HCT116 (cell line): ENCODE measurements around the gene FHOD3. TPM values are rescaled to one million over a fixed set of nuclear protein-coding genes. Genes with fewer than 3 reads are reported as not detected.

Source experiments
- ATAC-seq: fragments of 200-7000 bp; cut with Tn5 transposase; 2 replicates; pipeline ENCODE4 v1.9.1; 2020; ENCODE audit warnings: mild to moderate bottlenecking, moderate library complexity
- BruUV-seq: library from RNA; stranded (reverse); fragments of 400-500 nt; replicated peaks from 2 replicates; lab custom pipeline; 2021; lab: Mats Ljungman, UMichigan
- CTCF ChIA-PET: fragments of 300-600 bp; sonication (Branson Sonifier 250); formaldehyde crosslinking; loops from one replicate; lab custom pipeline; 2021; ENCODE audit warnings: antibody characterized with exemption; lab: Charles Lee
- POLR2A ChIA-PET: fragments of 300-600, 350-600 bp; sonication (Branson Sonifier 250); formaldehyde crosslinking; loops from one replicate; lab custom pipeline; 2021; ENCODE audit warnings: antibody characterized with exemption; lab: Charles Lee
- RAD21 ChIA-PET, 2 experiments: fragments of 300-600 bp; sonication (Branson Sonifier 250); formaldehyde crosslinking; loops; one replicate each; lab custom pipeline; 2023; ENCODE audit warnings: low total read pairs in 2 of 2; ENCODE audit not compliant: uncharacterized antibody in 2 of 2, unreplicated experiment in 2 of 2, low non-redundant PET in 1 of 2; lab: Charles Lee
- DNase-seq: peaks from one replicate; pipeline ENCODE4 v3.0.0-alpha.2; 2010; ENCODE audit warnings: low read depth, low spot score
- H2AFZ ChIP-seq: fragments of 200-600 bp; shearing (Covaris generic), sonication (generic); 2 replicates; pipeline ENCODE4 v1.6.1; 2017; ENCODE audit warnings: low read depth, mixed run types, mixed read lengths, antibody characterized with exemption, low read length; ENCODE audit not compliant: poor library complexity, severe bottlenecking
- H3K27ac ChIP-seq: 2 replicates; pipeline ENCODE4 v1.5.1; 2012; ENCODE audit warnings: low read depth, low read length
- H3K27me3 ChIP-seq: fragments of 200-600 bp; sonication (generic); 2 replicates; pipeline ENCODE4 v1.6.1; 2016; ENCODE audit warnings: mixed run types, low read length, mixed read lengths; ENCODE audit not compliant: insufficient read depth
- H3K36me3 ChIP-seq, 2 experiments: fragments of 200-500 bp in 1 of 2; fragments of 200-600 bp in 1 of 2; sonication (Bioruptor generic) in 1 of 2; sonication (generic) in 1 of 2; 2 replicates each; pipeline versions ENCODE4 v1.5.1 to v1.6.1; 2014 to 2016; ENCODE audit warnings: low read length in 2 of 2, inconsistent platforms in 1 of 2, mixed read lengths in 1 of 2, mixed run types in 1 of 2; ENCODE audit not compliant: insufficient read depth in 2 of 2, control insufficient read depth in 1 of 2
- H3K4me1 ChIP-seq, 2 experiments: fragments of 200-600 bp in 1 of 2; sonication (generic) in 1 of 2; 2 replicates each; pipeline versions ENCODE4 v1.5.1 to v1.6.1; 2012 to 2017; ENCODE audit warnings: low read length in 2 of 2, inconsistent platforms in 1 of 2, mild to moderate bottlenecking in 1 of 2, mixed read lengths in 1 of 2, mixed run types in 1 of 2, moderate library complexity in 1 of 2; ENCODE audit not compliant: insufficient read depth in 2 of 2, control insufficient read depth in 1 of 2
- H3K4me2 ChIP-seq: fragments of 200-600 bp; sonication (generic); 2 replicates; pipeline ENCODE4 v1.6.1; 2017; ENCODE audit warnings: mixed run types, low read length, mixed read lengths
- H3K4me3 ChIP-seq, 2 experiments: fragments of 200-600 bp in 1 of 2; sonication (generic) in 1 of 2; replicated peaks in 1 of 2; 2 replicates each; pipeline ENCODE4 v1.5.1; 2011 to 2016; ENCODE audit warnings: low read length in 2 of 2, control low read depth in 1 of 2, low read depth in 1 of 2, mild to moderate bottlenecking in 1 of 2, mixed read lengths in 1 of 2, mixed run types in 1 of 2
- H3K79me2 ChIP-seq: fragments of 200-600 bp; sonication (generic); 2 replicates; pipeline ENCODE4 v1.6.1; 2017; ENCODE audit warnings: mild to moderate bottlenecking, mixed run types, low read length, moderate library complexity, mixed read lengths; ENCODE audit not compliant: insufficient read depth
- H3K9ac ChIP-seq: fragments of 200-600 bp; sonication (generic); 2 replicates; pipeline ENCODE4 v1.6.1; 2016; ENCODE audit warnings: low read length, mixed read lengths
- H3K9me2 ChIP-seq: fragments of 200-600 bp; sonication (generic), shearing (Covaris generic); 2 replicates; pipeline ENCODE4 v1.6.1; 2017; ENCODE audit warnings: mixed run types, mild to moderate bottlenecking, moderate library complexity; ENCODE audit not compliant: insufficient read depth
- H3K9me3 ChIP-seq, 2 experiments: fragments of 200-500 bp in 1 of 2; fragments of 200-600 bp in 1 of 2; sonication (Bioruptor generic) in 1 of 2; sonication (generic) in 1 of 2; 2 replicates each; pipeline ENCODE4 v1.6.1; 2014 to 2017; ENCODE audit warnings: low read length in 2 of 2, mixed read lengths in 2 of 2, inconsistent platforms in 1 of 2, low read depth in 1 of 2, mild to moderate bottlenecking in 1 of 2, mixed run types in 1 of 2, moderate library complexity in 1 of 2; ENCODE audit not compliant: control insufficient read depth in 1 of 2, insufficient read depth in 1 of 2
- H4K20me1 ChIP-seq: fragments of 200-600 bp; sonication (generic), shearing (Covaris generic); 2 replicates; pipeline ENCODE4 v1.6.1; 2017; ENCODE audit warnings: mixed run types, mild to moderate bottlenecking, moderate library complexity; ENCODE audit not compliant: insufficient read depth
- ATF3 ChIP-seq: IDR thresholded peaks from 2 replicates; pipeline ENCODE4 v1.6.1; 2012
- CBX3 ChIP-seq: IDR thresholded peaks from 2 replicates; pipeline ENCODE4 v1.6.1; 2012; ENCODE audit warnings: low read depth
- CTCF ChIP-seq, 3 experiments: fragments of 200-600 bp in 1 of 3; sonication (generic) in 1 of 3; IDR thresholded peaks in 2 of 3; conservative IDR thresholded peaks in 1 of 3; 2 replicates each; pipeline ENCODE4 v1.5.1; 2012 to 2017; ENCODE audit warnings: low read depth in 2 of 3, low read length in 2 of 3, antibody characterized with exemption in 1 of 3, borderline replicate concordance in 1 of 3, control low read depth in 1 of 3, mild to moderate bottlenecking in 1 of 3, mixed read lengths in 1 of 3, mixed run types in 1 of 3, moderate library complexity in 1 of 3; ENCODE audit not compliant: insufficient read depth in 1 of 3
- RAD21 ChIP-seq: IDR thresholded peaks from 2 replicates; pipeline ENCODE4 v1.6.1; 2012; ENCODE audit warnings: low read depth, mild to moderate bottlenecking
- SRF ChIP-seq: IDR thresholded peaks from 2 replicates; pipeline ENCODE4 v1.6.1; 2012; ENCODE audit warnings: low read depth
- YY1 ChIP-seq: IDR thresholded peaks from 2 replicates; pipeline ENCODE4 v1.6.1; 2011; ENCODE audit warnings: low read length, low read depth, moderate library complexity, mild to moderate bottlenecking; ENCODE audit not compliant: insufficient replicate concordance; ENCODE audit errors: extremely low read depth
- intact Hi-C: fragments of 100-400 bp; cut with micrococcal nuclease; formaldehyde crosslinking; loops from 2 replicates; pipeline ENCODE4 v1.10.0; 2022
- total RNA-seq: library from RNA; stranded (reverse); gene quantifications from one replicate; pipeline ENCODE4 v1.2.1, GENCODE V29; 2021; ENCODE audit not compliant: unreplicated experiment

Gene FHOD3
- total RNA-seq, 1 experiment from 2014 or later = 4.0 TPM

GRCh38 chr18:36732264-36732663 is 434.8 kb downstream of the FHOD3 start:
- intact Hi-C loops = no loop called here
- ChIA-PET POLR2A (no interaction called here), CTCF (no interaction called here), RAD21 (no interaction called here)
- no peaks in the 10 kb centered on the region for H3K9me3 ChIP-seq
- BruUV-seq = no TSS peak
- no peaks in the 10 kb centered on the region for H3K36me3 ChIP-seq
- no peak overlapping the region for H3K9ac ChIP-seq
- H3K9me2 ChIP-seq = no peaks in the 10 kb centered on the region
- TF ChIP-seq YY1 (no peak), RAD21 (no peak), SRF (no peak), CBX3 (no peak)
- H3K27ac ChIP-seq = no peak overlapping the region
- no peaks in the 10 kb centered on the region for H4K20me1 ChIP-seq
- ATAC-seq = no peak
- H3K79me2 ChIP-seq = no peaks in the 10 kb centered on the region
- no peak overlapping the region for H3K4me3 ChIP-seq
- no peaks in the 10 kb centered on the region for H3K27me3 ChIP-seq
- DNase-seq = no peak
- no peak overlapping the region for H2AFZ ChIP-seq
- no peak overlapping the region for H3K4me2 ChIP-seq
- no peaks in the 10 kb centered on the region for H3K4me1 ChIP-seq

GRCh38 chr18:36733150-36733549 is 435.6 kb downstream of the FHOD3 start:
- Histone ChIP-seq H3K9me2 (no peaks in the 10 kb centered on the region), H4K20me1 (no peaks in the 10 kb centered on the region), H3K9ac (no peak overlapping the region), H3K4me3 (no peak overlapping the region), H3K4me2 (no peak overlapping the region), H3K9me3 (no peaks in the 10 kb centered on the region), H3K27me3 (no peaks in the 10 kb centered on the region), H3K79me2 (no peaks in the 10 kb centered on the region), H3K4me1 (no peaks in the 10 kb centered on the region), H3K27ac (no peak overlapping the region), H3K36me3 (no peaks in the 10 kb centered on the region), H2AFZ (no peak overlapping the region)
- ATAC-seq (peak; percentile 75), DNase-seq (no peak)
- intact Hi-C loops = no loop called here
- no TSS peak for BruUV-seq
- CTCF ChIA-PET = no interaction called here
- POLR2A ChIA-PET = no interaction called here
- RAD21 ChIA-PET = no interaction called here
- TF ChIP-seq RAD21 (no peak), SRF (no peak), ATF3 (no peak), CTCF (IDR thresholded peaks at IDR 0.05 in 2 of 3, conservative IDR thresholded peaks at IDR 0.05 in 1 of 3; ENCODE audit: borderline replicate concordance in 1 of 3, insufficient read depth in 1 of 3, low read depth in 2 of 3, low read length in 2 of 3) (peak in 2 of 3 experiments; percentile 26 to 41; a peak in 3 of 6 replicates)
